Esophagus squamous epithelium (tissue), 5 donors: ENCODE data around the gene KHNYN. TPM values are rescaled to one million over a fixed set of nuclear protein-coding genes. Genes with fewer than 3 reads are reported as not detected.

Experiments
- DNase-seq: peaks from one replicate; lab custom pipeline; 2025; lab: John Stamatoyannopoulos, UW
- H3K27ac ChIP-seq, 4 donors: fragments of 200-600 bp; sonication (generic); one replicate each; pipeline ENCODE4 v1.5.1; 2016 to 2019; ENCODE audit warnings: mild to moderate bottlenecking in 1 of 4
- H3K27me3 ChIP-seq, 4 donors: fragments of 200-600 bp; sonication (generic); 1 replicate in 3 of 4; 2 replicates in 1 of 4; pipeline versions ENCODE4 v1.5.1 to v1.6.0; 2017 to 2021; ENCODE audit warnings: antibody characterized with exemption in 1 of 4
- H3K36me3 ChIP-seq, 3 donors: fragments of 200-600 bp; sonication (generic); one replicate each; pipeline ENCODE4 v1.5.1; 2016 to 2019
- H3K4me1 ChIP-seq, 3 donors: fragments of 200-600 bp; sonication (generic); one replicate each; pipeline ENCODE4 v1.5.1; 2017 to 2019
- H3K4me3 ChIP-seq, 4 donors: fragments of 200-600 bp; sonication (generic); 1 replicate in 3 of 4; 2 replicates in 1 of 4; pipeline ENCODE4 v1.5.1; 2016 to 2019; ENCODE audit warnings: mild to moderate bottlenecking in 2 of 4, moderate library complexity in 1 of 4
- H3K9me3 ChIP-seq, 3 donors: fragments of 200-600 bp; sonication (generic); one replicate each; pipeline ENCODE4 v1.5.1; 2016 to 2019
- POLR2A ChIP-seq, 4 donors: fragments of 450-650 bp; IDR thresholded peaks; one replicate each; pipeline ENCODE4 v1.6.1; 2017; ENCODE audit warnings: antibody characterized with exemption in 4 of 4, mild to moderate bottlenecking in 4 of 4, moderate library complexity in 3 of 4
- WGBS, 2 donors: methylation state at CpG; one replicate each; pipeline ENCODE4 v1.1.5; 2018; 5-methylcytosine and 5-hydroxymethylcytosine counted together
- intact Hi-C: fragments of 100-400 bp; cut with DNase I; formaldehyde crosslinking; loops from one replicate; pipeline ENCODE4 v1.15.0; 2022
- total RNA-seq, 4 donors: library from RNA; depleted of rRNA; stranded (reverse); fragments of >200 nt; gene quantifications; one replicate each; pipeline ENCODE4 v1.1.0, GENCODE V29; 2016
- TF ChIP-seq, protein P1 (sequence below), 6 experiments: fragments of 450-650 bp in 4 of 6; fragments of 200-600 bp in 2 of 6; sonication (generic) in 2 of 6; IDR thresholded peaks; one replicate each; pipeline ENCODE4 v1.5.1; 2016 to 2019; ENCODE audit warnings: antibody characterized with exemption in 6 of 6, mild to moderate bottlenecking in 4 of 6, moderate library complexity in 4 of 6
- donor health status: DM: yes; HTN: yes; CAD: no.

The KHNYN gene
- total RNA-seq, 4 donors from 2014 or later = 35.6 to 68.9 (median 42.9) TPM

DNA sequence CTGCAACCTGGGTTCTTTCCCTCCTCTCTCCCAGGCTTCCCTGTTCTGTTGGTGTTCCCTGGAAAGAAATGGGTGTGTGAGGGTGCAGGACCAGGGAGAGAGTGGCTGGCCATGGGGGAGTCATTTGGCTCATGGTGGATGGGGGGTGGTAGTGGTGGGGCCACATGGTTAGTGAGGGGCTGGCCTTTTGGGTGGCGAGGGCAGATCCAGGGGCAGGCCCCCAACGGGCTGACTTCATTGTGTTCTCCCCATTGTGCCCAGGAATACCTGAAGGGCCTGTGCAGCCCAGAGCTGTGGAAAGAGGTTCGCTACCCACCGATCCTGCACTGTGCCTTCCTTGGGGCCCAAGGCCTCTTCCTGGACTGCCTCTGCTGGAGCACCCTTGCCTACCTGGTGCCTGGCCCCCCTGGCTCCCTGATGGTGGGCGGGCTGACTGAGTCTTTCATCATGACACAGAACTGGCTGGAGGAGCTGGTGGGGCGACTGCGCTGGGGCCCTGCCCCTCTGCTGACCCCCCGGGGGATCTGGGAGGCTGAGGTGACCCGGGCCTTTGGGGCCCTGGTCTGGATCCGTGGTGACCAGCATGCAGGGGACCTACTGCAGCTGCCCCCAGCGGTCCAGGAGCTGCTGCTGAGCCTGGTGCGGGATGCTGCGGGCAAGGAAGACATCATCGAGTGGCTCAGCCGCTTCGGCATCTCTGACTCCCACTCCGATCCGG is 22.0 kb upstream of the KHNYN start:
- intact Hi-C loops = no loop called here
- Histone ChIP-seq H3K4me3 (no peak overlapping the region), H3K9me3 (no peaks in the 10 kb centered on the region), H3K36me3 (peaks cover 0 to 81% (median 6%) of the 10 kb centered on the region in 3 donors), H3K4me1 (peaks cover 0 to 32% (median 7%) of the 10 kb centered on the region in 3 donors), H3K27ac (no peak overlapping the region), H3K27me3 (no peaks in the 10 kb centered on the region)
- no peak for DNase-seq
- TF ChIP-seq, protein P1, sequence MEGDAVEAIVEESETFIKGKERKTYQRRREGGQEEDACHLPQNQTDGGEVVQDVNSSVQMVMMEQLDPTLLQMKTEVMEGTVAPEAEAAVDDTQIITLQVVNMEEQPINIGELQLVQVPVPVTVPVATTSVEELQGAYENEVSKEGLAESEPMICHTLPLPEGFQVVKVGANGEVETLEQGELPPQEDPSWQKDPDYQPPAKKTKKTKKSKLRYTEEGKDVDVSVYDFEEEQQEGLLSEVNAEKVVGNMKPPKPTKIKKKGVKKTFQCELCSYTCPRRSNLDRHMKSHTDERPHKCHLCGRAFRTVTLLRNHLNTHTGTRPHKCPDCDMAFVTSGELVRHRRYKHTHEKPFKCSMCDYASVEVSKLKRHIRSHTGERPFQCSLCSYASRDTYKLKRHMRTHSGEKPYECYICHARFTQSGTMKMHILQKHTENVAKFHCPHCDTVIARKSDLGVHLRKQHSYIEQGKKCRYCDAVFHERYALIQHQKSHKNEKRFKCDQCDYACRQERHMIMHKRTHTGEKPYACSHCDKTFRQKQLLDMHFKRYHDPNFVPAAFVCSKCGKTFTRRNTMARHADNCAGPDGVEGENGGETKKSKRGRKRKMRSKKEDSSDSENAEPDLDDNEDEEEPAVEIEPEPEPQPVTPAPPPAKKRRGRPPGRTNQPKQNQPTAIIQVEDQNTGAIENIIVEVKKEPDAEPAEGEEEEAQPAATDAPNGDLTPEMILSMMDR (IDR thresholded peaks at IDR 0.05) = no peak
- WGBS, 2 donors = 84 to 100% methylated on average over 2 to 6 of the region's 18 CpGs

DNA sequence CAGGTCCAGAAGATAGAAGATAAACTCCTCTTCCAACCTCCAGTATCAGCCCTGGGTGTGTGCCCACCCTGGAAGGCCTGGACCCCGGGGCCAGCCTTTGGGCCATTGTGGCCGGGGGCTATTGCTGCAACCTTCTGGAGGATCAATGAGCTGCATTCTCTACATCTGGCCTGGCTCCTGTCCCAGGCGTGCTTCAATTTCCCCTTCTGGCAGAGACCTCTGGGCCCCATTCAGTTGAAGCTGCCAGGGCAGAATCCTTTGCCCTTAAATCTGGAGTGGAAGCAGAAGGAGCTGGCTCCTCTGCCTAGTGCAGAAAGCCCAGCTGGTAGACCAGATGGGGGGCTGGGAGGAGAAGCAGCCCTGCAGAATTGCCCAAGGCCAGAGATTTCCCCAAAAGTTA is 21.0 kb upstream of the KHNYN start:
- H3K36me3 ChIP-seq = peaks cover 0 to 86% (median 6%) of the 10 kb centered on the region in 3 donors
- no peak for DNase-seq
- no peak overlapping the region for H3K4me3 ChIP-seq
- H3K9me3 ChIP-seq = no peaks in the 10 kb centered on the region
- H3K4me1 ChIP-seq = peaks cover 0 to 22% (median 2%) of the 10 kb centered on the region in 3 donors
- TF ChIP-seq POLR2A (IDR thresholded peaks at IDR 0.05) = no peak
- TF ChIP-seq, protein P1 (IDR thresholded peaks at IDR 0.05) = no peak
- intact Hi-C loops = no loop called here
- no peak overlapping the region for H3K27ac ChIP-seq
- WGBS, 2 donors = 33% methylated on average over 2 of the region's 3 CpGs; no CpG with 5 or more reads in 1 of the 2 donors
- H3K27me3 ChIP-seq = no peaks in the 10 kb centered on the region

DNA sequence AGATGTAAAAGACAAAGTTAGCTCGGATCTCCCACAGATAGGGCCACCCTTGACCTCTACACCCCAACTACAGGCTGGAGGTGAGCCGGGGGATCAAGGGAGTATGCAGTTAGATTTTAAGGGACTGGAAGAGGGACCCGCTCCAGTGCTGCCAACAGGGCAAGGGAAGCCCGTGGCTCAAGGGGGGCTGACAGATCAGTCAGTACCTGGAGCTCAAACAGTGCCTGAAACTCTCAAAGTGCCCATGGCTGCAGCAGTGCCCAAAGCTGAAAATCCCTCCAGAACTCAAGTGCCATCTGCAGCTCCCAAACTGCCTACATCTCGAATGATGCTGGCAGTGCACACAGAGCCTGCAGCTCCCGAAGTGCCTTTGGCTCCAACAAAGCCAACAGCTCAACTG is 20.6 kb upstream of the KHNYN start:
- no peaks in the 10 kb centered on the region for H3K9me3 ChIP-seq
- peaks cover 0 to 91% (median 10%) of the 10 kb centered on the region in 3 donors for H3K36me3 ChIP-seq
- TF ChIP-seq, protein P1 (IDR thresholded peaks at IDR 0.05) = no peak
- TF ChIP-seq POLR2A (IDR thresholded peaks at IDR 0.05) = no peak
- H3K4me3 ChIP-seq = no peak overlapping the region
- intact Hi-C loops = no loop called here
- WGBS, 2 donors = 76 to 79% methylated on average over 3 to 5 of the region's 6 CpGs
- DNase-seq = no peak
- no peak overlapping the region for H3K27ac ChIP-seq
- no peaks in the 10 kb centered on the region for H3K27me3 ChIP-seq
- H3K4me1 ChIP-seq = peaks cover 0 to 18% (median 0%) of the 10 kb centered on the region in 3 donors

DNA sequence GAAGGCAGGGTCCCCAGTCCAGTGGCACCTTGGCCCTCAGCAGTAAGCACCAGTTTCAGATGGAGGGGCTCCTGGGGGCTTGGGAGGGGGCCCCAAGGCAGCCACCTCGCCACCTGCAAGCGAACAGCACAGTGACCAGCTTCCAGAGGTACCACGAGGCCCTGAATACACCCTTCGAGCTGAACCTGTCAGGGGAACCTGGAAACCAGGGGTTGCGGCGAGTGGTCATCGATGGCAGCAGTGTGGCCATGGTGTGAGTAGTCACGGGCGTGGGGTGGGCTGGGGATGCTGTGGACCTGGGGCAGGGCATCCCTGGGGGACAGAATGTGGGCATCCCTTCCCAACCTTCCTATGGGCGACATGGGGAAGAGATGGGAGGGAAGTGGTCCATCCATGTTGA is 19.8 kb upstream of the KHNYN start:
- Histone ChIP-seq H3K4me1 (peaks cover 0 to 10% (median 0%) of the 10 kb centered on the region in 3 donors), H3K36me3 (peaks cover 0 to 93% (median 18%) of the 10 kb centered on the region in 3 donors), H3K9me3 (no peaks in the 10 kb centered on the region), H3K4me3 (no peak overlapping the region), H3K27me3 (no peaks in the 10 kb centered on the region), H3K27ac (no peak overlapping the region)
- no peak for DNase-seq
- WGBS, 2 donors = 85 to 86% methylated on average over 7 to 9 of the region's 10 CpGs
- intact Hi-C loops = no loop called here
- TF ChIP-seq, protein P1 (IDR thresholded peaks at IDR 0.05) = no peak
- no peak for TF ChIP-seq POLR2A (IDR thresholded peaks at IDR 0.05)
